Heart right ventricle (tissue), 16 donors: ENCODE results near the gene LCP1. TPM values are rescaled to one million over a fixed set of nuclear protein-coding genes. Genes with fewer than 3 reads are reported as not detected.

Source experiments
- ATAC-seq, 8 donors: fragments of 200-7000 bp; cut with Tn5 transposase; one replicate each; pipeline ENCODE4 v1.9.1; 2020; ENCODE audit warnings: mild to moderate bottlenecking in 8 of 8, moderate library complexity in 8 of 8, moderate number of reproducible peaks in 1 of 8
- DNase-seq, 2 donors: peaks; one replicate each; pipeline ENCODE4 v3.0.0-alpha.2; 2020
- H3K27ac ChIP-seq, 10 donors: fragments of 200-600 bp; sonication (generic) in 2 of 10; one replicate each; pipeline versions ENCODE4 v1.5.0 to v1.8.0; 2020 to 2022; ENCODE audit warnings: mild to moderate bottlenecking in 3 of 10
- H3K27me3 ChIP-seq, 7 donors: fragments of 200-600 bp; one replicate each; pipeline ENCODE4 v1.8.0; 2021 to 2022; ENCODE audit warnings: mild to moderate bottlenecking in 2 of 7
- H3K36me3 ChIP-seq, 9 donors: fragments of 200-600 bp; sonication (generic) in 1 of 9; one replicate each; pipeline versions ENCODE4 v1.5.0 to v1.8.0; 2020 to 2022; ENCODE audit warnings: mild to moderate bottlenecking in 2 of 9
- H3K4me1 ChIP-seq, 9 donors: fragments of 200-600 bp; sonication (generic) in 1 of 9; one replicate each; pipeline versions ENCODE4 v1.5.0 to v1.8.0; 2020 to 2022; ENCODE audit warnings: mild to moderate bottlenecking in 4 of 9
- H3K4me3 ChIP-seq, 10 donors: fragments of 200-600 bp; sonication (generic) in 2 of 10; one replicate each; pipeline versions ENCODE4 v1.5.0 to v1.8.0; 2020 to 2022; ENCODE audit warnings: mild to moderate bottlenecking in 7 of 10, moderate library complexity in 2 of 10
- H3K9me3 ChIP-seq, 11 donors: fragments of 200-600 bp in 10 of 11; sonication (generic) in 2 of 11; one replicate each; pipeline versions ENCODE4 v1.5.0 to v1.8.0; 2013 to 2022; ENCODE audit warnings: mild to moderate bottlenecking in 2 of 11, control low read depth in 1 of 11, moderate library complexity in 1 of 11
- WGBS, 2 donors: extraction: QIAGEN DNeasy Blood & Tissue Kit; methylation state at CpG; one replicate each; pipeline ENCODE4 v1.1.7; 2013; ENCODE audit warnings: inconsistent platforms in 1 of 2; 5-methylcytosine and 5-hydroxymethylcytosine counted together
- intact Hi-C, 10 donors: fragments of 100-400 bp; cut with DNase I; formaldehyde crosslinking; loops; one replicate each; pipeline versions ENCODE4 v1.11.1 to v1.14.2; 2022
- polyA plus RNA-seq, 2 donors: library from polyadenylated mRNA; stranded (reverse); fragments of 200-250 nt; gene quantifications; one replicate each; pipeline ENCODE4 v1.2.3, GENCODE V29; 2013
- total RNA-seq, 10 donors: library from RNA; stranded (reverse); fragmentation: NEBNext Ultra II Directional in 3 of 10; extraction: Animal tissue kit (Norgen Biotek cat#: 25700) in 3 of 10; gene quantifications; one replicate each; pipeline versions ENCODE4 v1.2.1 to v1.2.4, GENCODE V29; 2021 to 2023
- TF ChIP-seq, protein P1 (sequence below), 9 donors: fragments of 200-600 bp; sonication (generic) in 2 of 9; IDR thresholded peaks; one replicate each; pipeline versions ENCODE4 v1.5.0 to v1.8.0; 2021 to 2022; ENCODE audit warnings: antibody characterized with exemption in 9 of 9, mild to moderate bottlenecking in 5 of 9, moderate library complexity in 1 of 9
- donor health status: Arrhythmogenic right ventricular cardiomyopathy.
- donor health status: ischemic (EF 13 %, LVEDD 7.1; RV severe dilation, severe dysfunction).
- donor health status: healthy with polysubstance abuse.
- donor health status: DM: no; HTN: yes; CAD: no.
- donor health status: DM: no; HTN: no; CAD: no.
- donor health status: ischemic (EF 25% LVEDD 6.9; RV normal size, moderate dysfunction).
- donor health status: ischemic (EF 25% LVEDD 5.7; RV mildly dilated, moderate dysfunction).
- donor health status: healthy.
- donor health status: DM: yes; HTN: yes; CAD: no.
- donor health status: Ischemic cardiomyopathy.
- donor health status: ischemic (EF 35%, LVEDD 5.7; RV mildly dilated, moderate dysfunction).
- donor health status: nonischemic (EF 11% LVEDD 7.7; RV severe dilation, severe dysfunction).
- donor health status: DM: yes; HTN: yes; CAD: no.
- donor health status: PGD.
- donor health status: ischemic (EF 29% LVEDD 5.4; RV normal size, mild dysfunction).
- donor health status: nonischemic (EF 23%, LVEDD 6.1; RV moderate dilation, normal function).

The LCP1 gene
- total and polyA plus RNA-seq, 12 donors: 3.2 to 127 (median 8.6) TPM

DNA sequence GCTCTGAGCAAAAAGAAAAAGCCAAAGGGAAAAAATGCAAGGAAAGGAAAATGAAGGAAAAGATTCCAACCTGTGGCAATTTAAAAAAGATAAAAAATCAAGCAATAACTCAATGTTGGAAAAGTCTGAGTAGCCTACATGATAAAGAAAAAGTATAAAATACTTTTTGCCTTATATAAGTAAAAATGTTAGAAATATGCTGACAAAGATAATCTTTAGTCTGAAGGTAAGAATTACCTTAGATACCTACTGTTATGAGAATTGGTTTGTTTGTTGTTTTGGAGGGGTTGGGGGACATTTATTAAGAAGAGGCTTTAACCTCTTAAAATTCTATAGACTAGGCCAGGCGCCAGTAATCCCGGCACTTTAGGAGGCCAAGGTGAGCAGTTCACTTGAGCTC lies 47.5 kb downstream of the LCP1 start:
- Histone ChIP-seq H3K36me3 (peaks cover 0 to 100% (median 0%) of the 10 kb centered on the region in 9 donors), H3K9me3 (no peaks in the 10 kb centered on the region)

DNA sequence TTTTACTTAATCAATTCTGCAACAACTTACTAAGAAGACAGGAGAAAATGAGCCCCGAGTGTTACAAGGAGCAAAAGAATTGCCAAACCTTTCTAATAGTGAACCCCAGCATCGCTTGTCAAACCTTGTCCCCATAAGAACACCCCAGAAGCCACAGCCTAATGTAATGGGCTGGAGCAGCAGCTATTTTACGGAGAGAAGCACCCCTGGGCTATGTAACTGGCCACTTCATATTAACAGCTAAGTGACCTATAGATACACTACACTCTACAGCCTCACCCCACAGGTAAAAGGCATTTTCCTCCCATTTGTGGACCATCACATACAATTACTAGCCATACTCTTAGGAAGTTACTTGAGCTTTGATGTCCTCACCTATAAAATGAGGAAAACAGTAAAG lies 49.9 kb downstream of the LCP1 start:
- Histone ChIP-seq H3K36me3 (peaks cover 0 to 100% (median 0%) of the 10 kb centered on the region in 9 donors), H3K4me1 (no peaks in the 10 kb centered on the region), H3K27ac (no peak overlapping the region), H3K4me3 (no peak overlapping the region), H3K9me3 (no peaks in the 10 kb centered on the region), H3K27me3 (peaks cover 0 to 47% (median 19%) of the 10 kb centered on the region in 7 donors)
- TF ChIP-seq, protein P1, sequence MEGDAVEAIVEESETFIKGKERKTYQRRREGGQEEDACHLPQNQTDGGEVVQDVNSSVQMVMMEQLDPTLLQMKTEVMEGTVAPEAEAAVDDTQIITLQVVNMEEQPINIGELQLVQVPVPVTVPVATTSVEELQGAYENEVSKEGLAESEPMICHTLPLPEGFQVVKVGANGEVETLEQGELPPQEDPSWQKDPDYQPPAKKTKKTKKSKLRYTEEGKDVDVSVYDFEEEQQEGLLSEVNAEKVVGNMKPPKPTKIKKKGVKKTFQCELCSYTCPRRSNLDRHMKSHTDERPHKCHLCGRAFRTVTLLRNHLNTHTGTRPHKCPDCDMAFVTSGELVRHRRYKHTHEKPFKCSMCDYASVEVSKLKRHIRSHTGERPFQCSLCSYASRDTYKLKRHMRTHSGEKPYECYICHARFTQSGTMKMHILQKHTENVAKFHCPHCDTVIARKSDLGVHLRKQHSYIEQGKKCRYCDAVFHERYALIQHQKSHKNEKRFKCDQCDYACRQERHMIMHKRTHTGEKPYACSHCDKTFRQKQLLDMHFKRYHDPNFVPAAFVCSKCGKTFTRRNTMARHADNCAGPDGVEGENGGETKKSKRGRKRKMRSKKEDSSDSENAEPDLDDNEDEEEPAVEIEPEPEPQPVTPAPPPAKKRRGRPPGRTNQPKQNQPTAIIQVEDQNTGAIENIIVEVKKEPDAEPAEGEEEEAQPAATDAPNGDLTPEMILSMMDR (IDR thresholded peaks at IDR 0.05): no peak
- WGBS, 2 donors: 83 to 84% methylated on average over 3 of the region's 3 CpGs
- DNase-seq (no peak), ATAC-seq (no peak)
- intact Hi-C loops: no loop called here

More for the DNA sequence above, 47.5 kb downstream of the LCP1 start:
- intact Hi-C loops: no loop called here
- DNase-seq: no peak
- WGBS, 2 donors: 93 to 95% methylated on average over 2 of the region's 2 CpGs
- no peaks in the 10 kb centered on the region for H3K4me1 ChIP-seq
- no peak overlapping the region for H3K4me3 ChIP-seq
- ATAC-seq: no peak
- peaks cover 0 to 42% (median 15%) of the 10 kb centered on the region in 7 donors for H3K27me3 ChIP-seq
- H3K27ac ChIP-seq: no peak overlapping the region
- TF ChIP-seq, protein P1 (IDR thresholded peaks at IDR 0.05): no peak

DNA sequence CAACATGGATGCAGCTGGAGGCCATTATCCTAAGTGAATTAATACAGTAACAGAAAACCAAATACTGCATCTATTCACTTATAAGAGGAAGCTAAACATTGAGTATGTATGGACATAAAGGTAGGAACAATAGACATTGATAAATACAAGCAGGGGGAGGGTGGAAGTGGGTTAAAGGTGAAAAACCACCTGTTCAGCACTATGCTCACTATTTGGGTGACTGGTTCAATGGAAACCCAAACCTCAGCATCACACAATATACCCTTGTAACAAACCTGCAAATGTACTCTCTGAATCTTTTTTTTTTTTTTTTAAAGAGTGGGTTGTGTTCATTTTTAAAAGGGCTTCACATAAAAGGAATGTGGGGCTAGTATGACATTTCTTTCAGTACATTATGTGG lies 50.3 kb downstream of the LCP1 start:
- intact Hi-C loops: no loop called here
- no peak overlapping the region for H3K27ac ChIP-seq
- no peaks in the 10 kb centered on the region for H3K9me3 ChIP-seq
- peaks cover 0 to 100% (median 0%) of the 10 kb centered on the region in 9 donors for H3K36me3 ChIP-seq
- peaks cover 0 to 47% (median 19%) of the 10 kb centered on the region in 7 donors for H3K27me3 ChIP-seq
- TF ChIP-seq, protein P1 (IDR thresholded peaks at IDR 0.05): no peak
- ATAC-seq (no peak), DNase-seq (no peak)
- no peak overlapping the region for H3K4me3 ChIP-seq
- no peaks in the 10 kb centered on the region for H3K4me1 ChIP-seq

DNA sequence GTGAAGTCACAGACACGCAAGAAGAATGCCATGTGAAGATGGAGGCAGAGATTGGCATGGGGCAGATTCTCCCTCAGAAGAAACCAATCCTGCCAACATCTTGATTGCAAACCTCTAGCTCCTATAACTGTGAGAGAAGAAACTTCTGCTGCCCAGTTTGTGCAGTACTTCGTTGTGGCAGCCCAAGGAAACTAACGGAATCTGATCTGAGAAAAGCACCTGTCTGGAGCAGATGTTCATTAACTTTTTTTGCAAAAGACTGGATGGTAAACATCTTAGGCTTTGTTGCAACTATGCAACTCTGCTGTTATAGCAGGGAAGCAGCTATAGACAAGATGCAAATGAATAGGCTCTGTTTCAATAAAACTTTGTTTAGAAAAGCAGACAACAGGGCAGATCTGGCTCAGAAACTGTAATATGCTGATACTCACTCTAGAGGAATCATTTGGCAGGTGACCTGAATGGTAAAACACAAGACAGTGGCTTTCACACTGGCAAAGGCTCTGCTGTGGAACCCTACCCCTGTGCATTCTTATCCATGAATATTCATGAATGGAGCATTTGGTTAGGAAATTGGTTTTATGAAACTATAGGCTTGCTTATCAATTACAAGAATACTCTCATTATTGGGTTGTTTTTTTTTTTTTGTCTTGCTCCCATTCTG lies 51.9 kb downstream of the LCP1 start:
- 81 to 93% methylated on average over 3 of the region's 3 CpGs for WGBS, 2 donors
- intact Hi-C loops: loop anchor here in 6 of 10 donors (5.0 to 10.0 kb wide), 4 partner anchors 315 to 505 kb away; no protein-coding TSS in a partner anchor

More for the DNA sequence above, 51.9 kb downstream of the LCP1 start:
- H3K4me3 ChIP-seq: no peak overlapping the region
- H3K4me1 ChIP-seq: peaks cover 0 to 13% (median 0%) of the 10 kb centered on the region in 9 donors
- H3K27me3 ChIP-seq: peaks cover 0 to 47% (median 19%) of the 10 kb centered on the region in 7 donors
- no peak overlapping the region for H3K27ac ChIP-seq
- H3K36me3 ChIP-seq: peaks cover 0 to 92% (median 0%) of the 10 kb centered on the region in 9 donors
- no peaks in the 10 kb centered on the region for H3K9me3 ChIP-seq
- ATAC-seq (no peak), DNase-seq (no peak)
- TF ChIP-seq, protein P1 (IDR thresholded peaks at IDR 0.05): no peak
